Pulmonary artery endothelial cell (primary cell): ENCODE data around the gene DRG2. TPM values are rescaled to one million over a fixed set of nuclear protein-coding genes. Genes with fewer than 3 reads are reported as not detected.

ENCODE experiments used
- DNase-seq: peaks from one replicate; pipeline ENCODE4 v3.0.0-alpha.2; 2011; ENCODE audit warnings: low read depth, low spot score
- total RNA-seq: library from RNA; depleted of rRNA; stranded (reverse); fragments of >200 nt; gene quantifications from 2 replicates; pipeline ENCODE4 v1.2.3, GENCODE V29; 2014

The DRG2 gene
- total RNA-seq, 1 donor from 2014 or later: 38.1 TPM

DNA sequence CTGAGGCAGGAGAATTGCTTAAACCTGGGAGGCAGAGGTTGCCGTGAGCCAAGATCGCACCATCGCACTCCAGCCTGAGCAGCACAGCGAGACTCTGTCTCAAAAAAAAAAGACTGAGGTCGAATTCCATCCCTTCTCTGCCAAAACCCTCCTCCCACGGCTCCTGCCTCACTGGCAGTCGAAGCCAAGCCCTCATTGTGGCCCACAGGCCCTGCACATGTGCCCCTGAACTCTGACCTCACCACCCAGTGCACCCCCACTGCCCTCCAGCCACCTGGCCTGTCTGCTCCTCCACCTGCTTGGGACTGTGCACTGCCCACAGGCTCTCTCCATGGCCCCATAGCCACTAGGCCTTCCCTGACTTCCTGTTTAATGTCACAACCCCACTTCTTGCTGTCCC lies 27.8 kb downstream of the DRG2 start:
- no peak for DNase-seq

DNA sequence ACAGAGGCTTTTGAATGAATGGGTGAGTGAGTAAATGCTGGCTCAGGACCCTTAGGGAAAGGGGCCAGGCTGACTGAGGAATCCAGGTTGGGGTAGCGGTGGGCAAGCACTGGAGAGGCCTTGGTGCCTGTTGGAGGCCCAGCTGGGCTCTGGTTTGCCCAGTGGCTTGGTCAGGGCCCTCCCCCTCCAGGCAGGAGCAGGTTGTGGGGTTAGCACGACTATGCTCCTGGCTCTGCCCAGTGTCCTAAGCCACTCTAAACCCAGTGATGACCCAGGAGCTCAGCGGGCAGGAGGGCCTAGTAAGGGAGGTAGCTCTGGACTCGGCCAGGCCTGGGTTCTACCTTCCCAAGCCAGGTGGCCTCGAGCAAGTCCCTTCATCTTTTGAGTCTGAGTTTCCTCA lies 28.3 kb downstream of the DRG2 start:
- no peak for DNase-seq

DNA sequence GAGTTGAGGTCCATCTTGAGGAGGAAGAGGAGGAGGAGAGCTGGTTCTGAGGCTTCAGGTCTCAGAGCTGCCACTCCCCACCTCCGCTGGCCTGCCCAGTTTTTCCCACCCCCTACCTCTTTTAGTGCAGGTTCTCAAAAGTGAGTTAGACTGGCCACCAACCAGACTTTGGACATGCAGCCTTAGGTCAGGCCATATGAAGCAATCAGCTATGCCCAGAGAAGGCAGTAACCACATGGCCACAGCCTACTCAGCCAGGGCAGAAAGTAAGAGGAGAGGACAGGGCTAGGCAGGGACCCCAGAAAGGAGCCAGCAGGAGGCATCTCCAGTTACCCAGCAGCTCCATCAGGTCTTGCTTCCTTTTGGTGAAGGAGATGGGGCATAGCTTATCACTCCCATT lies 29.8 kb downstream of the DRG2 start:
- no peak for DNase-seq

DNA sequence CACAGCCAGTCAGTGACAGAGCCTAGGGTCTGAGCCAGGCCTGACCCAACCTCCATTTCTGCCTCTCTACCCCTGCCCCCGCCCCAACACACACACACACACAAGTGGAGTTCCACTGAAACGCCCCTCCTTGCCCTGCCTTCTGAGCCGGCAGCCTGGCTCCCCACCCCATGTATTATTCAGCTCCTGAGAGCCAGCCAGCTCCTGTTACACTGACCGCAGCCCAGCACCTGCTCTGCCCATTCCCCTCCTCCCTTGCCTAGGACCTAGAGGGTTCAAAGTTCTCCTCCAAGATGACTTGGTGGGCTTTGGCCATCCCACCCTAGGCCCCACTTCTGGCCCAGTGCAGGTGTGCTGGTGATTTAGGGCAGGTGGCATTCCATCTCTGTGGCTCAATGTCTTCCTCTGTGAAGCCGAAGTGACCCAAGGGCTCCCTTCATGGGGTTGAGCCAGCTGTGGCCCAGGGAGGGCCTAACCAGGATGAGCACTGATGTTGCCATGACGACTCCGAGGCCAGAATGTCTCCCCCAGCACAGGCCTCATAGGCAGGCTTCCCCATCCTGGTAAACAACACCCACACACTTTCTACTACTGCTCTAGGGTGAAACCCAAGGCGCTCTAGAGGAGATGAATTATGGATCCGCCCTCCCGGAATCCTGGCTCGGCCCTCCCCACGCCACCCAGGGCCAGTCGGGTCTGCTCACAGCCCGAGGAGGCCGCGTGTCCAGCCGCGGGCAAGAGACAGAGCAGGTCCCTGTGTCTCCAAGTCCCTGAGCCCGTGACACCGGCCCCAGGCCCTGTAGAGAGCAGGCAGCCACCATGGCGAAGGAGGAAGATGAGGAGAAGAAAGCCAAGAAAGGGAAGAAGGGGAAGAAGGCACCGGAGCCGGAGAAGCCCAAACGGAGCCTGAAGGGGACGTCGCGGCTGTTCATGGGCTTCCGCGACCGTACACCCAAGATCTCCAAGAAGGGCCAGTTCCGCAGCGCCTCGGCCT lies 30.5 kb downstream of the DRG2 start:
- DNase-seq: no peak

DNA sequence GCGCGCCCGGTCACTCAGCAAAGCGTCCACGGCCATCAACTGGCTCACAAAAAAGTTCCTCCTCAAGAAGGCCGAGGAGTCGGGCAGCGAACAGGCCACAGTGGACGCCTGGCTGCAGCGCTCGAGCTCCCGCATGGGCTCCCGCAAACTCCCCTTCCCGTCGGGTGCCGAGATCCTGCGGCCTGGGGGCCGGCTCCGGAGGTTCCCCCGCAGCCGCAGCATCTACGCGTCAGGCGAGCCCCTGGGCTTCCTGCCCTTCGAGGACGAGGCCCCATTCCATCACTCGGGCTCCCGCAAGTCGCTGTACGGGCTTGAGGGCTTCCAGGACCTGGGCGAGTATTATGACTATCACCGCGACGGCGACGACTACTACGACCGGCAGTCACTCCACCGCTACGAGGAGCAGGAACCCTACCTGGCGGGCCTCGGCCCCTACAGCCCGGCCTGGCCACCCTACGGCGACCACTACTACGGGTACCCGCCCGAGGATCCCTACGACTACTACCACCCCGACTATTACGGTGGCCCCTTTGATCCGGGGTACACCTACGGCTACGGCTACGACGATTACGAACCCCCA lies 31.5 kb downstream of the DRG2 start:
- no peak for DNase-seq

DNA sequence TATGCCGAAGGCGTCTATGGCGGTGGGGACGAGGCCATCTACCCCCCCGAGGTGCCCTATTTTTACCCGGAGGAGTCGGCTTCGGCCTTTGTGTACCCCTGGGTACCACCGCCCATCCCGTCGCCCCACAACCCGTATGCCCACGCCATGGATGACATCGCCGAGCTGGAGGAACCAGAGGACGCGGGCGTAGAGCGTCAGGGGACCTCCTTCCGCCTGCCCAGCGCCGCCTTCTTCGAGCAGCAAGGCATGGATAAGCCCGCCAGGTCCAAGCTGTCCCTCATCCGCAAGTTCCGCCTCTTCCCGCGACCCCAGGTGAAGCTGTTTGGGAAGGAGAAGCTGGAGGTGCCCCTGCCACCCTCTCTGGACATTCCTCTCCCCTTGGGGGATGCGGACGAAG lies 32.2 kb downstream of the DRG2 start:
- DNase-seq: no peak

DNA sequence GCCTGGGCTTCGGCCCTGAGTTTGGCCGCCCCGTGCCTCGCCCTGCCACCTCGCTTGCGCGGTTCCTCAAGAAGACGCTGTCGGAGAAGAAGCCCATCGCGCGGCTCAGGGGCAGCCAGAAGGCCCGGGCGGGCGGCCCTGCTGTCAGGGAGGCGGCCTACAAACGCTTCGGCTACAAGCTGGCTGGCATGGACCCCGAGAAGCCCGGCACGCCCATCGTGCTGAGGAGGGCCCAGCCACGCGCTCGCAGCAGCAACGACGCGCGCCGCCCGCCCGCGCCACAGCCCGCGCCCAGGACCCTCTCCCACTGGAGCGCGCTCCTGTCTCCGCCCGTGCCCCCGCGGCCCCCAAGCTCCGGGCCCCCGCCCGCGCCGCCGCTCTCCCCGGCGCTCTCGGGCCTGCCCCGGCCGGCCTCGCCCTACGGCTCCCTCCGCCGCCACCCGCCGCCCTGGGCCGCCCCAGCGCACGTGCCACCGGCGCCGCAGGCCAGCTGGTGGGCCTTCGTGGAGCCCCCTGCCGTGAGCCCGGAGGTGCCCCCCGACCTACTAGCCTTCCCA lies 32.8 kb downstream of the DRG2 start:
- DNase-seq: no peak

DNA sequence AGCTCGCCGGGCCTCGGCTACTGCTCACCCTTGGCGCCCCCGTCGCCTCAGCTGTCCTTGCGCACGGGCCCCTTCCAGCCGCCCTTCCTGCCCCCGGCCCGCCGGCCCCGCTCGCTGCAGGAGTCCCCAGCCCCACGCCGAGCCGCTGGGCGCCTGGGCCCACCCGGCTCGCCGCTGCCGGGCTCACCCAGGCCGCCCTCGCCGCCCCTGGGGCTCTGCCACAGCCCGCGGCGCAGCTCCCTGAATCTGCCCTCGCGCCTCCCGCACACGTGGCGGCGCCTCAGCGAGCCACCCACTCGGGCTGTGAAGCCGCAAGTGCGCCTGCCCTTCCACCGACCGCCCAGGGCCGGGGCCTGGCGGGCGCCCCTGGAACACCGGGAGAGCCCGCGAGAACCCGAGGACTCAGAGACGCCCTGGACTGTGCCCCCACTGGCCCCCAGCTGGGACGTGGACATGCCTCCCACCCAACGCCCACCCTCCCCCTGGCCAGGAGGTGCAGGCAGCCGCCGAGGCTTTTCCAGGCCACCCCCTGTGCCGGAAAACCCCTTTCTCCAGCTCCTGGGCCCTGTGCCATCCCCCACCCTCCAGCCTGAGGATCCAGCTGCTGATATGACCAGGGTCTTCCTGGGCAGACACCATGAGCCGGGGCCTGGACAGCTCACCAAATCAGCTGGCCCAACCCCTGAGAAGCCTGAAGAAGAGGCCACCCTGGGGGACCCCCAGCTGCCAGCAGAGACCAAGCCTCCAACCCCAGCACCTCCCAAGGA lies 33.6 kb downstream of the DRG2 start:
- DNase-seq: no peak

DNA sequence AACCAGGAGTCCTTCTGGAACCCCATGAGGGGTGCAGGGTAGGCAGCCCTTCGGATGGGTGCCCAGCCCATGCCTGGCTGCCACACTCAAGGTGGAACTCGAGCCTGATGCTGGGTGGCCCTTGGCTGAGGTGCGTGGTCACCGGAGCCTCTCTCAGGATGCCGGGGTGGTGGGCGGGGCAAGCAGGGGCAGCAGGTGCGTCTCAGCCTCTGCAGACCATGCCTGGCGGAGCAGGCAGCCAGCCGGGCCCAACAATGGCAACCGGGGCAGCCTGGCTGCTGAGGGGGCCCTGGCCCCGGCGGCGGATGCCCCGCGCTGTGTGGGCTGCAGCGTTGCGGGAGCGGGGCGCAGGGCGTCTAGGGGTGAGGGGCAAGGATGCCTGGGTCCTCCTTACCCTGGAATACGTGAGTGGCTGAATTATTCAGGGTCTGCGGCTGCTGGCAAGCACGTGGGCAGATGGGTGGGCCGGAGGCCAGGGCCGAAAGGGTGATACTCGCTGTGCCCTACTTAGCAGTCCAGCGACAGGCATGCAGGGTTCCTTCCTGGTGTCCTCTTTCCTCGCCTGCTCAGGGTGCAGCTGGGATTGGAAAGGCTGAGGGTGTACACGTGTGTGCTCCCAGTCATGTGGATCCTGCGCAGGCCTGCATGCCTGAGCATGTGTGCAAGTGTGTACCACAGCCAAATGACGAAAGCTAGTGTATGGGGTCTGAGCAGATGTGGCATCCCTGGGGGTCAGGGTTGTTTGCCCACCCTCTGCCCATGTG lies 35.4 kb downstream of the DRG2 start:
- DNase-seq: no peak

DNA sequence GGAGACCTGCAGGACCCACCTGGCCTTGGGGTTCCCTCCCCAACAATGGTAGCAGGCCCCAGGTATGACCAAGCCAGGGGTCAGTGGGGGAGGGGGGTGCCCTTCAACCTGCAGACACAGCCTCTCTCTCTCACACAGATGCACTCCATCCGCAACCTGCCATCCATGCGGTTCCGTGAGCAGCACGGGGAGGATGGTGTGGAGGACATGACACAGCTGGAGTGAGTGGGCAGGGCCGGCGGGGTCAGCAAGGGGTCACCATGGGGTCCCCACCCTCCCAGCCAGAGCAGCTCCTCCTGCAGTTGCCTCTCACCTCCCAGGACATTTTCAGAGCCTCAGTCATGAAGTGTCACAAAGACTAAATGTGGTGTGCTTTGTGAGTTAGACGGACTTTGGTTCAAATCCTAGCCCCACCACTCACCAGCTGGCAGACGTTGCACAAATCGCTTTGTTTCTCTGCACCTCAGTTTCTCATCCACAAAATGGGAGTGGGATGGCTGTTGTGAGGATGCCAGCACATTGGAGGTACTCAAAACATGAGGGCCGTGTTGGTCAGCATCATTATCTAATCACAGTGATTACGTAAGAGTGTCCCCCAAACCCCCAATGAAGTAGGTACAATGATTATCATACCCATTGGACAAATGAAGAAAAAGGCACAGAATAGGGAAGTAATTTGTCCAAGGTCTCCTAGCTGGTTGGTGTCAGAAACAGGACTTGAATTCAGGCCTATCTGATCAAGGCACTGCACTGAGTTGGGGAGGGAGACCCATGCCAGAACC lies 36.8 kb downstream of the DRG2 start:
- DNase-seq: no peak

DNA sequence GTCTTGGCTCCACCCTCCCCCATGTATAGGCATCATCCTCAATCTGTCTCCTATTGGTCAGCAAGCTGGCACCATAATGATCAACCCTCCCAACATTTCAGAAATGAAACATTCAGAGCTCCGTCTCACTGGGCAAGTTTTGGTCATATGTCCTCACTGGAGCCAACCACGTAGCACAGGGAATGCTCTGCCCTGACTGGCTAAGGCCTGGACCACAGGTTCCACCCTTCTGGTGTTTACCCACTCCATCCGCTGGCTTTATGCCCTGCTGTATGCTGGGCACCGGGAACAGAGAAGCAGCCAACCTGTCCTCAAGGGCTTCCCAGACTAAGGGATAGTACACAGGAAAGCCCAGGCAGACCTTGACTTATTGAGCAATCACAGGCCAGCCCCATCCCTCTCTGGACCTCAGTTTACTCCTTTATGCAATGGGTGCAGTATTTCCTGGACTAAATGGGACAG lies 41.3 kb downstream of the DRG2 start:
- no peak for DNase-seq

DNA sequence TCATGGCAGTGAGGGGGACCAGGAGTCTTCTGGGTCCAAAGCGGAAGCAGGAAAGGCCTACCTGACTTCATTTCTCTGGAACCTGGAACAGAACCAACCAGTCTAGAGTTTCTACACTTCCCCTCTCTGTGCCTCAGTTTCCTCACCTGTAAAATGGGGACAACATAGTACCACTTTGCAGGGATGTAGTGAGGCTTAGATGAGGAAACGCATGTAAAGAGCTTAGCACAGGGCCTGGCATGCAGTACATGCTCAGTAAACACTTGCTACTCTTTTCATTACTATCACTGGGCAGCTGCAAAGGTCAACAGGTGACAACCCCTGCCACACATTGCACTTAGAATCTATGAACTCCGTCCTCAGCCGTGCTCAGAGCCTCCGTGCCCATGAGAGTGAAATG lies 45.0 kb downstream of the DRG2 start:
- no peak for DNase-seq

DNA sequence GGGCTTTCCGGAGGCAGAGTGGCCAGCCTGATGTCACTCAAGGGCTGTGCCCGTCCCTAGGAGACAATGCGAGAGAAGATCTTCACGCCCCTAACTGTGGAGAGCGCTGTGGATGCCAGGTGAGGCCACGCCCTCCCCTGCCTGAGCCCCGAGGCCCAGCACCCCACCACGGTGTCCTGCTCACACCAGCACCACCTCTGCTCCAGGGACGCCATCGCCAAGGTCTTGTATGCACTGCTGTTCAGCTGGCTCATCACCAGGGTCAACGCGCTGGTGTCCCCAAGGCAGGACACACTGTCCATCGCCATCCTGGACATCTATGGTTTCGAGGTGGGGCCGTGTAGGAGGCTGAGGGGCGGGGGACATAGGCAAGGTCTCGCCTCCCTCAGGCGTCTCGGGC lies 48.6 kb downstream of the DRG2 start:
- DNase-seq: no peak

DNA sequence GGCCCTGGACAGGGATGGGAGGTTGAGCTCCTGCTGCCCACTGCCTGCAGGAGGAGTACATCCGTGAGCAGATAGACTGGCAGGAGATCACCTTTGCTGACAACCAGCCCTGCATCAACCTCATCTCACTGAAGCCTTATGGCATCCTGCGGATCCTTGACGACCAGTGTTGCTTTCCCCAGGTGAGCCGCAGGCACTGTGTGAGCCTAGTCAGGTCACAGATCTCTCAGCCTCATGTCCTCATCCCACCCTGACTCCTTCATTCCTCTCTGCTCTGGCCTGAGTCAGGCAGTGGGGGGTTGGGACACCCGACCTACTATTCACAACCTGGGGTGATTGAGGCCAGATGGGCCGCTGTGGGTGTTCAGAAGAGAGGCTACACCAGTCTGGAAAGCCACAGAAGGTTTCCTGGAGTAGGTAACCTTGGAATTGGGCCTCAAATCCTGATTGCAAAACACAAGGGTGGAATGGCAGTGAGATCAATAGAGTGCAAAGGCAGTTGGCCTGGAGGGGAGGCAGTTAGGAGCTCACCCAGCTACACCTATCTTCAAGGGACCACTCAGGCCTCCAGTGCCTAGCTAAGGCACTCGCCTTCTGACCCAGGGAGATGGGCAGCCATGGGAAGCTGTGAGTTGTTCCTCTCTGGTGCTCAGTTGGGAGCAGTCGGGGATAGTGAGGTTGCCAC lies 50.5 kb downstream of the DRG2 start:
- DNase-seq: no peak

DNA sequence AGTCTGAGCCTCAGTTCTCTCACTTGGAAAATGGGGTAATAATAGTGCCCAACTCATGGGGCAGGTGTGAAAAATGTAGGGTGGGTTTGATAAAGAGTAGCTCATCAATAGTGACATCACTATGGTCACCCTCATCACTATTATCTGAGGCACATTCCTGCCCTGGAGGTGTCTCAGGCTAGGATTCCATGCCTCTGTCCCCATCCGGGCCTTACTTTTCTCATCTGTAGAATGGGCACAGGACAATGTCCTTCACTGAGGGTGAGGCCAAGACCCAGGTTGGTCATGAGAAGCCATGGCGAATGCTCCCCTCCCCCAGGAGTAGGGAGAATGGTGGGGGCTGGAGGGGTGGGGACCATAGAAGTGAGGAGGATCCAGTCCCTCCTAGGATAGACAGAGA lies 51.3 kb downstream of the DRG2 start:
- DNase-seq: no peak

DNA sequence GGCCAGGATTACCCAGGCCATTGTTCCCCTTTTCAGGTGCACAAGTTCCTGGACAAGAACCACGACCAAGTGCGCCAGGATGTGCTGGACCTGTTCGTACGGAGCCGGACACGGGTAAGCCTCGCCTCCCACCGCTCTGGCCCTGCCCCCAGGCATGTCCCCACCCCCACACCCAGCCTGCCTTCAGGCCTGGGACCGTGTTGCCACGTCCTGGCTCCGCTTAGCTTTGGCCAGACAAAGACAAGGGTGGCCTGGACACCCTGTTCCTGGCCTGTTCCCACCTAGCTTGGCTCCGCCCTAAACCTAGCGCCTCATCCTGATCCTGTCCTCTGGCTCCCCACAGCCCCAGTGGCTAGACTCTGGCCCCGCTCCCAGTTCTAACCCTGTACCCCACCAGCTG lies 51.8 kb downstream of the DRG2 start:
- DNase-seq: no peak

DNA sequence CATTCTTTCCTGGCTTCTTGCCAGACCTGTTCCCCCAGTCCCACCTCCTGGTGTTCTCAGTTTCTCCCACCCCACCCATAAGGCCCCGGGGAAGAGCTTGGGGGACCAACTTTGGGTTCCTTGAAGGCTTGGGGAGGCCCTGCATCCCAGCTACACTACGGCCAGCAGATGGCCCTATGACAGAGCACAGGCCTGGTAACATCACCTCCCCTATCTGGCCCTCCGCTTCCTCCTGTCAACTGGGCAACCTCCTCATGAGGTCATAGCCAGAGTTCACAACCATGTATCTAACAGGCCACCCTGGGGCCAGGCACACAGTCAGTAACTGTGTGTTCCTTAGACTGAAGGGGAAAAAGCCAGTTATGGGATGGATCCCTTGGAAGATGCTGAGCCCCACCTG lies 52.2 kb downstream of the DRG2 start:
- DNase-seq: no peak

DNA sequence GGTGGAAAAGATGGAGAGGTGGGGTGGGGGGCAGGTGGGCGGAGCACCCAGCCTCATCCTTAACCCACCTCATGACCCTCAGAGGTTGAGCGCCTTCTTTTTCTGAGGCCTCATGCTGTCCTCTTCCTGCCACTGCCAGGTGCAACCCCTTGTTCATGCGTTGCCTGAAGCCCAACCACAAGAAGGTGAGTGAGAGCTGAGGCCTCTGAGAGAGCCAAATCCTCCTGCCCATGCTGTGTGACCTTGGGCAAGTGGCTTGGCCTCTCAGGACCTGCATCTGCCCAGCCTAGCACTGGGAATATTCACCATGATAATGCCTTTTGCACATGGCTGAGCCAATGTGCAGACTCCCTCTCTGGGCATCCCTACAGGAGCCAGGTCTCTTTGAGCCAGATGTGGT lies 52.9 kb downstream of the DRG2 start:
- no peak for DNase-seq

DNA sequence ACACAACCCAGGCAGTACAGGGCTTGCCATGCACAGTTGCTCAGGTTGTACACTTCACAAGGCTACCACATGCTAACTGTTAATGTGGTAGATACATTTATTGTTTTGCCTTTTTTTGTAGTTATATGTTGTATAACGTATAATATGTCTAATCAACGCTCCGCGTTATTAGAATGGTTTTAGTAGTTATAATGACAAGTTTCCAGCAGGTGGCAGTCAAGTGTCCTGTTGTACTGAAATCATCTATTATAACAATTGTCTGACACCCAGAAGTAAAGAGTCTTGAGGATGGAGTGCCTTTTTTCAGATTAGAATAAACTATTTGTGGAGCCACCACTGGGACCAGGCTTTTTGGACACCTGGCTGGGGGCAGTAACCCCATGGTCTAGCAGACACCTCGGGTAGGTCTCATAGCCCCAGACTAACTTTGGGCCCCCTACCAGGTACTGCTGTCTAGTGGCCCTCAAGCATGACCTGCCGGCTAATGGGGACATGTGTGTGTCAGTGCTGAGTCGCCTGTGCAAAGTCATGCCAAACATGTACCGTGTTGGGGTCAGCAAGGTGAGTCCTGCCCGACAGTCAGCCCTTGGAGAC lies 53.6 kb downstream of the DRG2 start:
- no peak for DNase-seq
